Activated CD4-positive, alpha-beta T cell treated with anti-CD3 and anti-CD28 coated beads, Interleukin-2, amount 50 U/mL, for 48 hours (primary cell): Measurements from ENCODE around the gene ACVRL1.

Experiments used
- DNase-seq, 2 experiments: peaks; one replicate each; pipeline ENCODE4 v3.0.0-alpha.2; 2020

Gene ACVRL1

GRCh38 chr12:51917746-51918453 is 10.6 kb downstream of the ACVRL1 start:
- no peak for DNase-seq

DNA sequence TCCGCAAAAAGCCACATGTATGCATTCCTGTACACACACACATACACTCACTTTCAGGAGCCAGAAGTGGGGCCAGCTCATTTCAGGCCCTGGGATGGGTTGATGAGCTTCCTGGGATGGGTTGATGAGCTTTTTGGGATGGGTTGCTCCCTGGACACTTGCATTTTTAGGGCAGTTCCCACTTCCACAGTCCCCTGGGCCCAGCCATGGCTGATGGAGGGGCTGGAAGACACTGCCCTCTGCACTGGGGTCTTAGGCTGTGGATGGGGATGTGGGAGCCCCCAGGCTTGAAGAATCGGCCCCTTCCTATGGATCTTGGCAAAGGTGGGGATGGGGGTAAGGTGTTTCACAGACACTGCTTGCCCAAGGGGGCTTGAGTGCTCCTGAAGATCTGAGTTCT is 12.7 kb downstream of the ACVRL1 start:
- no peak for DNase-seq

DNA sequence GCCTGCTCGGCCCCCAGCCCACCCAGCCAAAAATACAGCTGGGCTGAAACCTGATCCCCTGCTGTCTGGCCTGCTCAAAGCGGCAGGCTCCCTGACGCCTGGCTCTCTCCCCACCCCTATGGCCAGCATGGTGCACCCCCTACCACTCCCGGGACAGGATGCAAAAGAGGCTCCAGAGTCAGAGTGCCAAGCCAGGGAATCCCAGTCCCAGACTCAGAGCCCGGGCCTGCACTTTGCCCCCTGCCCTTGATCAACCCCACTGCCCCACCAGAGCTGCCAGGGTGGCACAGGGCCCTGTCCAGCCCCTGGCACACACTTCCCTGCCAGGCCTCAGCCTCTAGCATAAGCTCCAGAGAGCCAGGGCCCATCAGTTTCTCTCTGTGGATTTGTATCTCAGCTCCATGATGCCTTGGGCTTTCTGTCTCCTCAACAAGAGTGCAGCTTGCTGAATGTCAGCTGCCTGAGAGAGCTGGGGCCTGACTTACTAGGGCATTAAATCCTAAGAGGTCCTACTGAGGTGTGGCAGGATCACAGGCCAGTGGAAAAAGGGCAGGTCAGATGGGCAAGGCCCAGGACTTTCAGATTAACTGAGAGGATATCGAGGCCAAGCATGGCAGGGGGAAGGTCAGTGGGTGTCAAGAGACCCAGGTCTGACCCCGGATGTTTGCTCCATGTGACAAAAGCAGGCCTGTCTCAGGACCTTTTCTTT is 13.9 kb downstream of the ACVRL1 start:
- DNase-seq = no peak

GRCh38 chr12:51922146-51922545 is 14.8 kb downstream of the ACVRL1 start:
- no peak for DNase-seq

DNA sequence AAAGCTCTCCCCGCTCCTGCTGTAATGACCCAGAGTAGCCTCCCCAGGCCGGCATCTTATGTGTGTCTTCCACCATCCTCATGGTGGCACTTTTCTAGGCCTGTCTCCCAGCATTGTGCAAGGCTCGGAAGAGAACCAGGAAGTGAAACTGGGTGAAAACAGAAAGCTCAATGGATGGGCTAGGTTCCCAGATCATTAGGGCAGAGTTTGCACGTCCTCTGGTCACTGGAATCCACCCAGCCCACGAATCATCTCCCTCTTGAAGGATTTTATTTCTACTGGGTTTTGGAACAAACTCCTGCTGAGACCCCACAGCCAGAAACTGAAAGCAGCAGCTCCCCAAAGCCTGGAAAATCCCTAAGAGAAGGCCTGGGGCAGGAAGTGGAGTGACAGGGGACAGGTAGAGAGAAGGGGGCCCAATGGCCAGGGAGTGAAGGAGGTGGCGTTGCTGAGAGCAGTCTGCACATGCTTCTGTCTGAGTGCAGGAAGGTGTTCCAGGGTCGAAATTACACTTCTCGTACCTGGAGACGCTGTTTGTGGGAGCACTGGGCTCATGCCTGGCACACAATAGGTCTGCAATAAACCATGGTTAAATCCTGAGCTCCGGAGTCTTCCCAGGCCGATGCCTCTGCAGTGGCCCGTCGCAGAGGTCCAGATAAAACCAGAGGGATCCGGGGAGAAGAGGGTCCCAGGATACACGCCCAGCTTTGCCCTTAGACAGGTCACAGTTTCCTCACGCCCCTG is 15.6 kb downstream of the ACVRL1 start:
- no peak for DNase-seq

- DNase-seq = peak; percentile 64 to 69
Observed at GRCh38 chr12:51923506-51924365, 16.4 kb downstream of the ACVRL1 start.

DNA sequence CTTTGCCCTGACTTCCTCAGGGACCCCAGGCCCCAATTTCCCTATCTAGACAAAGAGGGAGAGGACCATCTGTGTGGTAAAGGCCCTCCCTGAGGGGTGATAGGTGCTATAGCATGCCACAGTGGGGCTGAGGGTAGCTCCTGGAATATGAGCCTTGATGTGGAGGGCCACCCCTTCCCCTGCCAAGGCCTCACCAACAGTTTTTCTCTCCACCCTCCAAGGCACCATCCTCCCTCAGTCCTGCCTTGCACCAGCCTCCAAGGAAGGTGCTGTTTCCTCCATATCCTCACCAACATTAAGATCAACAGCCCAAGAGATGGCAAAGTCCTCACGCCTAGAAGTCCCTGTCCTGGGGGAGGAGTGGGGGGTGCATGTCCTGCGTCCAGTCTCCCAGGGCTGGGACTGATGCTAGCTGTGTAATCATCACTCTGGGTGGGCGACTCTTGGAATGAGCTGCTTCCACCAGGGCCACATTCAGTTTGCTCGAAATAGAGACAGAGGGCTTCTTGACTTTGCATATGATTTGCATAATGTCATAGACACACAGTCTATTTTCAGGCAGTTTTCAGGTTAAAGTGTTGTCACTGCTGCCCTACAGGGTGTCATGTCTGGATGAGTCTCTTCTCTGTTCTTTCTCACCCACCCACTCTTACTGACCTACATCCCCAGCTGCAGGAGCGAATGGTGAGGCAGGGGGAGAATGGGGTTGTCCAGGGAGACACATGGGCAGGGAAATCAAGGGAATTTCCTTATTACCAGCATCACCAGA is 17.4 kb downstream of the ACVRL1 start:
- DNase-seq = no peak

DNA sequence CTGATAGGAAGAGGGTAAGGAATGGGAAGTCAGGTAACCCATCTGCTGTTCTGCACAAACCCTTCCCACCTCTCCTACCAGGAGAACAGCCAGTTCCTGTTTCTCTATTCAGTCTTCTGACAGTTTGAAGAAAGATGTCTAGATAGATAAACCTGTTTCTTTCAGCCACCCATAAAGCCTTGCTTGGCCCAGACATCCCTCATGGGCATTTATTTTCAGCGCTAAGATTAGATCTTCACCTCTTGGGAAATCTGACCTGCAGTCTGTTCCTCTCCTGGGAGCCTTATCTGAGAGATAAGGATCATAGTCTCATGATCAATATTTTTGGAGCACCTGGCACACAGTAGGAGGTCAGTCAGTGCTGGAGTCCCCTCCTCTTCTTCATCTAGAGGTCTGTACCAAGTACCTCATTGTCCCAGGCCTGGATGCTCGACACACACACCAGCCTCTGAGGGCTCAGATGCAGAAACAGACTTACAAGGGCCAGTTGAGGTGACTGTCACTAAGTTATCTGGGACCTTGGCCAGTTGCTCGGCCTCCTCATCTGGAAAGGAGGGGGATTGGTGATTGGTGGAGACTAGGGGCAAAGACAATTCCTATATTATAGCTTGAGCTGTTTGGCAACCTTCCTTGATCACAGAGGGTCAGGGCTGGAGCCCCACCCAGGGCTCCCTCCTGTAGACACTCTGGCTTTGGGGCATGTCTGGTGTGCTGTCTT is 18.2 kb downstream of the ACVRL1 start:
- DNase-seq = no peak

- no peak for DNase-seq
Observed at GRCh38 chr12:51926064-51926632, 18.8 kb downstream of the ACVRL1 start.

DNA sequence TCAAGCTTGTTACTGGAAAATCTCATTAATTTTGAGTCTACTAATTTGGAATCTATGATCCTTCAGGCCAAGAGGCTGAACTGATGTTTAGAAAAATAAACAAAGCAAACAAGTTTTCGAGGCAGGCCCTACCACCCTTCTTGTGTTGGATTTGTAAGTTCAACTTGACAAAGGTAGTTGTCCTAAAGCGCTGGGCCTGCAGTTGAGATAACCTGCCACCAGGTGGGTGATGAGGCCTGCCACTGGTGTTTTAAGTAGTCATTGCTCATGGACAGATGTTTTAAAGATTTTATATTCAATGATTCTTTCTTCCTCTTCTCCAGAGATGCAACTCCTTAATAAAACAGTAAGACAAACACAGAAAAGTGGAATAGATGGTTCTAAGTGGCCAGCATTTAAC is 19.4 kb downstream of the ACVRL1 start:
- peak; percentile 62 to 66 for DNase-seq

DNA sequence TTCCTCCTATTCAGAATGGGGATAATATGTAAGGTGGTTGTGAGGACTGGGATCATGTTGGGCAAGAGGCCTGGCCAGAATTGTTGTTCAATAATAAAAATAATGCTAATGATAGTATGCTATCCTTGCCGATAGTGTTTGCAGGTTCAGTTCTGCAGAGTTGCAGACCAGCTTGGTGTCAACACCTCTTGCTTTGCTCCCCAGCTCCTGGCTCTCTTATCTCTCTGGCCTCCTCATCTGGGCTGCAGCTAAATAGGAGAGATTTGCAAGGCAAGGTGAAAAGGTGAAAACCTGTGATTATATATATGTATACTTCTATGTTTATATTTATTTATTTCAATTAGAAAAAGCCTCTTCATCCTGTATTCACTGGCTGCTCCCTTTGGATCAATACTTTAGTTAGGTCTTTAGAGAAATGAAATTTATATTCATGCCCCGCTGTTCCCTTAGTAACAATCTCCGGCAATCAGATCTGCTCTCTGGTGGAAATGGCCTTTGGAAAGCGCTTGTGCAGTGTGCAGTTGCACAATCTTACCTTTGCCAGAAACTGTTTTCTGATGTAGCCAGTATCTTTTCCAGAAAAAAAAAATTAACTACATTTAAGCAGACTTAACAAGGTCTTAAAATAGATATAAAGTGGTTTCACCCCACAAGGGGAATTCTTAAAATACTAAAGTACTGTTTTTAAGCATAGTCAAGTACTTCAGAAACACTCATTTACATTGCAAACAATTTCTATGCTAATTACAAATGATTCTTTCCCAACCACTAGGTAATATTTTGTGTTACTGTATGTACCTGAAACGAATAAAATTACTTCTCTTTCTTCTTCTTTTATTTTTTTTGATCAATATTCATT is 25.1 kb downstream of the ACVRL1 start:
- no peak for DNase-seq

- DNase-seq = no peak
Observed at GRCh38 chr12:51934080-51934479, 26.8 kb downstream of the ACVRL1 start.

DNA sequence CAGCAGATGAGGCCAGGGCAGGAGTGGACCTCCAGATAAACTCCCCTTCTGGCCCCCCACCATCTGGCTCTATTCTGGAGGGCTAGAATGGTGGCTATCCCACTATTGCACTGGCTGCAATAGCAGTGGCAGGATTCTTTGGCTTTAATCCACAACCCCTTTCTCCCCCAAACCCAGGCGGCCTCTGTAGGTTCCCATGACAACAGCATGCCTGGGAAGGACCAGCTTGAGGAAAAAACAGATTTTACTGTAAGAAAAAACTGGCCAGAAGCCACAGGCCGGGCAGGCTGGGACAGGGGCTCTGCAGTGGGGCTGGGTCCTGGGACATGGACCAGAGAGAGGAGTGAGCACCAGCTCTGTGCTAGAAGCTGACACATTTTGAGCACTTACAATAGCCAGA is 30.6 kb downstream of the ACVRL1 start:
- no peak for DNase-seq

- DNase-seq = no peak
Observed at GRCh38 chr12:51938726-51939125, 31.4 kb downstream of the ACVRL1 start.

DNA sequence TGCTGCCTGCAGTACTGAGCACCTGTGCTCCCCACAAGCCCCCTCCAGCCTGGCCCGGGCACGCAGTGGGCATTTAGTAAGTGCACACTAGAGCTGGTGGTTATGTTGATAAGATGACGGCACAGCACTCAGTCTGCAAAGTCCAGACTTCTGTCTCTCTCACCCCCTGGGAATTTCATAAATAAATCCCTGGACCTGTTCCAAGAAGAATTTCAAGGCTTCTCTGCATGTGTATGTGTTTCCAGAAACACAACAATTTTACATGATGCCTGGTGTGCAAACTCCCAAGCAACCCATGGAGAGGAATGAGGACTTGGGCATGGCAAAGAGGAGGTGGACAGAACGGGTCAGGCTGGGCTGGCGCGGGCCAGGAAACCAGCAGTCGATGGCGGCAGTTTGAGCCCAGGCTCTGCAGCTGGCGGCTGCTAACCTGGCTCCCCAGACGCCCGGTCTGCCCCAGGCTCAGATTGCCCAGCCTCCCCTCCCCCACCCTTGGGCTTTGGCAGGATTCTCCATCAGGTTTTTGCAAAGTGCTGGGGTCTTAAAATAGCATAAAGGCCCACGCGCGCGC is 33.8 kb downstream of the ACVRL1 start:
- no peak for DNase-seq

DNA sequence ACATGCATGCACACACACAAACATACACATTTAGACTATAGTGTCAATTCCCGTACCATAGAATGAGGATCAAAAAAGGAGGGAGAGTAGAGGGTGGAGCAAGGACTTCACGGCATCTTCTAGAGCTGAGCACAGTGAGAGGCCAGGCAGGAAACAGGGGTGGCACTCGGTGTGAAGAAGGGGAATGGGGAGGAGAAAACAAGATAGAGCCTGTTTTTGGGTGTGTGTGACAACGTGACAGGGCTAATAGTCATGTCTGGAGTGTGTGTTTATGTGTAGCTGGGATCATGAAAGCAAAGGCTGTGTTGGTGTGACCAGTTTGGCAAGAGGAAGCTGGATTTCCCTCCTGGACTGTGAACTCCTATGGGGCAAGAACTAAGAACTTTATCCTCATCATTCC is 34.3 kb downstream of the ACVRL1 start:
- no peak for DNase-seq

DNA sequence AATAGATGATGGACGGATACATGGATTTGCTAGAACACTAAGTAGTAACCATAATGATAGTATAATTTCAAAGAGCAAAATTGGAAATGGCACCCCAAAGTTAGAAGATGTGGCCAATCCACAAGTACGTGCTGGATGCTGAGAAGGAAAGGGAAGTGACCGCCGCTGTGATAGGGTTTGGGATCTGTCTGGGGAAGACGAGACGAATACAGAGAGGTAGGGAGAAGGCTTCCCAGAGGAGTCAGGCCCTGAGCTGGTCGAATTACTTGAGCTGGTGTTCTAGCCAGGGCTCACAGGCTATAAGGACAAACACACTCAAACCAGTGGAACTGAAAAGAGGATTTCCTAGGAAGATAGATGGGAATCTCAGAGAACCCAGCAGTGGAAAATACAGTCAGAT is 34.8 kb downstream of the ACVRL1 start:
- no peak for DNase-seq

DNA sequence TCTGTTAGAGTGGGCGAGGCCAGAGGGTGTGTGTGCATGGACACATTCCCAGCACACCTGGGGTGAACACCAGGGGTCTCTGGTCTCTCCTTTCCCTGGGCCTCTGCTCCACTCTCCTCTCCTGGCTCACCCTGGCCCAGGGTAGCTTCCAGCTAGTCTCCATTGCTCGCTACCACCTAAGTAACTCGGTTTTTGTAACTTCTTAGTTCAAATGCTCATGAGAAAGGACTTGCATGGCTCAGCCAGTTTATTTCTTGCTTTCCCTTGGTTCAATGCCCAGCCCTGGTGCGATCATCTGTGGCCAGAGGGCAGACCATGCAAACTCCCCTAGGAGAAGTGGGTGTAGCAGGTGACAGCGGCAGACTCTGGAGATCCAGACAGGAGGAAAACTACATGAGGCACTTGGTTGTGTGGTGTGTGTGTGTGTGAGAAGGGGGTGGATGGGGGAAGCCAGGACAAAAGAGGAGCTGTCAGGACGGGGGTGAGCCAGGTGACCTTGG is 35.2 kb downstream of the ACVRL1 start:
- DNase-seq = no peak

DNA sequence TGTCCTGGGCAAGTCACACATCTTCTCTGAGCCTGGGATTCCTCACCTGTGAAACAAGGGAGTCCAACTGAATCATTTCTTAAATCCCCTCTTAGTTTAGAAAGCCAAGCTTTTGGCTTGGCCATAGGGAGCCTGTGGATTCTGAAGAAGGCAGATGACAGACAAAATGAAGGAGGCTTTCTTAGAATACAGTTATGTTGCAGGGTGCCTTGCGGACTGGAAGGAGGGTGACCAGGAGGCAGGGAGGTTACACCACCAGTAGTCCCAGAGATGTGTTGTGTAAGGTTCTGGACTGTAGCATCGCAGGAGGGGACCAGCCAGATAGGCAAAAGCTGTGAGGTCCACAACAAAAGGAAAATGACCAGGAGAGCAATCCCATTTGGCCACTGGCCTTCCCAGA is 36.0 kb downstream of the ACVRL1 start:
- no peak for DNase-seq
